Fibroblast of skin of right biceps (primary cell): Measurements from ENCODE around the gene PDE5A.
"Not testable (repeated sequence)": the region's sequence is repeated elsewhere in the genome, so short reads cannot be mapped to it uniquely, and the experiment has no call there.

ENCODE experiments used
- DNase-seq: peaks from one replicate; pipeline ENCODE4 v3.0.0-alpha.2; 2013

PDE5A gene

GRCh38 chr4:119518230-119518892, 110.2 kb downstream of the PDE5A start:
- DNase-seq: no peak

GRCh38 chr4:119517361-119518229, 111.0 kb downstream of the PDE5A start:
- DNase-seq: peak; percentile 84

DNA sequence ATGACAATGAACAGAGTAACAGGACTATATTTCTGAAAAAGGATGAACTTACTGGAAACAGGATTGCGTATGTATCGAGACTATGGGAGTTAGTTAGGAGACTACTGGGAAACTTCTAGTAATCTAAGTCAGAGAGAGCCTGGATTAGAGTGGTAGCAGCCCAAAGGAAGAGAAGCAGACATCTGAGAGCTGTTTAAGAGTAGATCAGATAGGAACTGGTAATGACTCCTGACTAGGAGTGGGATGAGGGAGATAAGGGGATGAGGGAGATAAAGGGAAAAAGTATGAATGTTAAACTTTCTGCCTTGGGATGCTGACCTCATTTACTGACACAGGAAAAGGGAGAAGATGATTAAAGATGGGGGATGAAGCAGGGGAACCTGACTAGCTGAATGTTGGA, 116.2 kb downstream of the PDE5A start:
- DNase-seq: no peak

GRCh38 chr4:119510395-119511149, 118.0 kb downstream of the PDE5A start:
- peak; percentile 49 for DNase-seq

DNA sequence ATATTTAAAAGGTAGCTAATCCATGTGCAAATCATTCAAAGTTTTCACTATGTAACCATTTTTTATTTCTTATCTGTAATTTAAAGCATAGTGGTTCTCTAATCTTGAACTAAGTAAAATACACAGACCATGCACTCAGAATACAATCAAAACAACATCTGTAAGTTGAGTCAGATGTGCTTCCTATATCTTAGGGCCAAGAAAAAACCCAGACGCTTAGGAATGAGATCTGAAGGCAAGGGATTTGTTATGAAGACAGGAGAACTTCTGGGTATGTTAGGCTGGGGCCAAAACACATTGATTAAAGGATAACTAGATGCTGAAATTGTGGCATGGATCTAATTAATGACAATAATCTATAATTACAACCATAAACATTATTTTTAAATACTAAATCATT, 120.3 kb downstream of the PDE5A start:
- DNase-seq: no peak

DNA sequence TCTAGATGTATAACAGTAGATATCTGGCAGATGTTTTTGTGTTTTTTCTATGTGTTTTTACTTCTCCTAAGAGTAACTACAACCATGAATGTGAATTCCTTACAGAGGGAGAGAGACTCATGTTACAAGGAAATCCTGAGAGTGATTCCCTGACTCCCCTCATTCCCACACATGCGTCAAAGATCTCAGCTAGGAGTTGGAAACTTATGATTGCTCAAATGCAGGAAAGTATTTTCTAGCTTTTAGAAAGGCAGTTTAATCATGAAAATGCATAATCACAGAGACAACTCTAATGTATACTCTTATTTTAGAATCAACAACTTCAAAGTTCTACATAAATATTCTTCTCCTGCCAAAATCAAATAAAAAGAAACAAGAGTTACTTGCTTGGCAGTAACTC, 121.8 kb downstream of the PDE5A start:
- DNase-seq: no peak

DNA sequence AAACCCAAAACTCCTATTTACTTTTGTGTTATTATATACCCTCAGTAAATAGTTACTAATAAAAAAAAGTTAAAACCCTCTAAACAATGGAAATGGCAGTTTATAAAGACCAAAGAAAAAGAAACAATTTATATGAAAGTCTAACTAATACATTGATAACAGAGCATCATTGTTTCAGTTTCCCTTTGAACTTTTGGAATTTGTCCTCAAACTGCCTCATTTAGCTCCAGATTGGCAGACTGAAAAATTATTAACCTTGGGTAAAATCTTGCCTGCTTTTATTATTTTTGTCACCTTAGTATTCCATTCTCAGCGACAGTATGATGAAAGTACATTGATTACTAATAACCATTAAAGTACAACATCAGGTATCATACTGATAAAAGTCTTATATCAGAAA, 124.0 kb downstream of the PDE5A start:
- no peak for DNase-seq

DNA sequence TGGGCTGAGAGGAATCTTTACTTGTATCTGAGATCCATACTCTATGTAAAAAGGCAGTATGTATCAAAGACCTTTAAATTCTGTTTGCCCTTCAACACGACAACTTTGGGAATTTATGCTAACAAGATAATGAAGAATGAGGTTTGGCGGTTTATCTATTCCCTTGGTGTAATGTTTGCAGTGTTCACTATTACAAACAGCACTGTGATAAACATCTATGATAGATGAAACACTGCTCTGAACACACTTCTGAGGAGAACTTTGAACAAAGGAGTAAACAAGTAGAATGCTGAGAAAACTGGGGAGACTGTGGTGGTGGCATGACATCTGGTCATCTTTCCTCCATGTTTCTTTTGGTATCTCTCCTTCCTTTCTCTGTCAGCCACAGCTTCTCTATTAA, 126.9 kb downstream of the PDE5A start:
- DNase-seq: no peak

DNA sequence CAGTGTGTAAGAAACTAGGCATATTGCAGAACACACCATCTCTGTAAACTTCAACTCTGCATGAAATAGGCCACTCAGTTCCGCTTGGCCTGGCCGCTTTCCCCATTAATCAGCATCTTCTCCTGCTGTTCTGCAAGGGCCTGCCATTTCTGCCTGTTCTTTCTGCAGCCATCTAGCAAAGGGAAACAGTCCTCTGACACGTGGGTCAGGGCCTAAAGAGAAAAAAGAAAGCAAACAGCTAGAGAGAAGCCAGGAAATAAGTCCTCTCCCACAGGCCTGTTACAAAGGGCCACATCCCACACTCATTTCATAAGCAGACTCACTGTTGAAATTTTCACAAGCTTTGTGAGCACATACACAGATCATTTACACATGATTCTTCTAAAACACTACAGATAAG, 130.1 kb downstream of the PDE5A start:
- no peak for DNase-seq

GRCh38 chr4:119493886-119494285, 134.7 kb downstream of the PDE5A start:
- DNase-seq: no peak

DNA sequence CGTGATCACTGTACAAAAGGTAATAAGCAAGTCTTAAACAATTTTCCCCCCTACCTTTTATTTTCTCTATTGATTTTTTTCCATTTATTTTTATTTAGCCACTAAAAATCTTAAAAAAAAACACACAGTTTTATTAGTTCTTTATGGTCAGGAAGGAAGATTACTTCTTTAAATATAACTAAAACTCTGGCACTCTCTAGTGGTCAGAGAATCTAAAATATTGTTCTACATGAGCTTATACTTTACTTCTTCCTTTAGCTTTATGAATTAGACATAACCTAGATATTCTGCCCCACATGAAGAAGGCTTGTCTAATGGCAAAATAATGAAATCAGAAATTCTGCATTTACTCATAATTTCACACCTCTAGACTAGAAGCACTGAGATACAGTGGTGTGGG, 135.2 kb downstream of the PDE5A start:
- DNase-seq: peak; percentile 12

DNA sequence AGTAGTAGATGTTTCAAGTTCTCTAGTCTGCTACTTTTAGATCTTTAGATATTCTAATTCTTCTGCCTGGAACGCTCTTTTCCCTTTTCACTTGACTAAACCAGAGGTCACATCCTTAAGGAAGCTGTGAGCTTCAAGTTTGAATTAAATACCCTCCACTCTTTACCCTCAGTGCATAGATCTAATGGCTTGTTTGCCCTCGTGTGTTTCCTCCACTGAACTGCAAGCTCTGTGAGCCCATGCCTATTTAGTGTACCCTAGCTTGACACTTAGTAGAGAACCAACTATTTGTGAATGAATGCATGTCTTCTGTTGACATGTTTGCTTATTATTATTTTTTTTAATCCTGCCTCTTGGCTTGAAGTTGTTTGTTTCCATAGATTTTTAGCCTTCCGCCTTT, 138.3 kb downstream of the PDE5A start:
- peak; percentile 13 for DNase-seq

DNA sequence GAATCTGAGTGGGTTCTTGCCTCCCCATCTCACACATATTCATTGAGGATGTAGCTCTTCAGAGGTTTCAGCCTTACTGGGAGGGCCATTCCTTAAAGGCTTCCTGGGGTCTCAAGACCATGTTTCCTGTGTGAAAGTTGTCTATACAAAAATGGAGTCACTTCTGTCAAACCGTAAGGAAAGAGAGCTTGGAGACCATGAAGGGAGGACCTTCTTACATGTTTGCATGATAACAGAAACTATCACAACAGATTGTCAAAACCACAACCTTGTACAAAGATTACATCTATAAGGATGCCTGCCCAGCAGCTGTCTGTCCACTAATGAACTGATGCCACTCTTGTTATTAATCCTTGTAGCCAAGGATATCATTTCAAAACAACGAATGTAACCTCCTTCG, 139.3 kb downstream of the PDE5A start:
- no peak for DNase-seq

GRCh38 chr4:119480331-119480730, 148.3 kb downstream of the PDE5A start:
- DNase-seq: no peak

GRCh38 chr4:119479835-119480234, 148.8 kb downstream of the PDE5A start:
- DNase-seq: no peak

DNA sequence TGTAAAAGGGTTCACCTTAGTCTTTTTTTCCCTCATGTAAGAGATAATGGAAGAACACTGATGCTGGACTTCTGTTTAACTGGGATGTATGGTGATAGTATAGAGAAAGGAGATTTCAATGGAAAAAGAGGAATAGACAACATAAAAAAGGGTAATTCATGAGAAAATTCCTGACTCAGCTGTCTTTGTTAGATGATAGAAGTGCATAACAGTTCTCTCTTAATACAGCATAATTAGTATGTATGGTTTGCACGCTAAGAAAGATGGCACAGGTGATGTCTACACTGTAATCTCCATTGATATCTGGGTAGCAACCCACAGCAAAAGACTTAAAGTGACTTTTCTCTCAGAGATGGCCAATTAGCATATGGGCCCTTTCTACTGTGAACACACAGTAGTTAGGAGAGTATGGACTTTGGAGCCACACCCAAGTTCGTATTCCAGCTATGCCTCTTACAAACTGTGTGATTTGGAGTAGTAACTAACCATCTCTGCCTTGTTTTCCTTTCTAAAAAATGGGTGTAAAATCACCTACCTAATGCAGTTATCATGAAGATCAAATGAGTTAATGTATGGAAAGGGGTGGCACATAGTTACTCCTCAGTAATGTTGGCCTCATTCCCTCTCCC, 149.3 kb downstream of the PDE5A start:
- DNase-seq: no peak

- no peak for DNase-seq
These were observed 150.0 kb downstream of the PDE5A start for GRCh38 chr4:119478446-119479179.

GRCh38 chr4:119477412-119478053, 151.1 kb downstream of the PDE5A start:
- no peak for DNase-seq

GRCh38 chr4:119471259-119471658, 157.3 kb downstream of the PDE5A start:
- no peak for DNase-seq

- not testable (repeated sequence) for DNase-seq
These were observed 157.9 kb downstream of the PDE5A start for GRCh38 chr4:119470737-119471063.

GRCh38 chr4:119470021-119470736, 158.4 kb downstream of the PDE5A start:
- DNase-seq: peak; percentile 61
